HFF-Myc (cell line): ENCODE measurements around the gene ADTRP.

ENCODE experiments used
- DNase-seq: peaks from one replicate; pipeline ENCODE4 v3.0.0-alpha.2; 2011; ENCODE audit warnings: low read depth; ENCODE audit errors: extremely low read depth
- H3K4me3 ChIP-seq: replicated peaks from 2 replicates; pipeline ENCODE4 v1.5.1; 2011; ENCODE audit warnings: low read depth, mild to moderate bottlenecking, control low read depth, low read length
- CTCF ChIP-seq: IDR thresholded peaks from 2 replicates; pipeline ENCODE4 v1.5.1; 2012; ENCODE audit warnings: mild to moderate bottlenecking, low read depth, low read length, control low read depth; ENCODE audit errors: missing control alignments

ADTRP gene

DNA sequence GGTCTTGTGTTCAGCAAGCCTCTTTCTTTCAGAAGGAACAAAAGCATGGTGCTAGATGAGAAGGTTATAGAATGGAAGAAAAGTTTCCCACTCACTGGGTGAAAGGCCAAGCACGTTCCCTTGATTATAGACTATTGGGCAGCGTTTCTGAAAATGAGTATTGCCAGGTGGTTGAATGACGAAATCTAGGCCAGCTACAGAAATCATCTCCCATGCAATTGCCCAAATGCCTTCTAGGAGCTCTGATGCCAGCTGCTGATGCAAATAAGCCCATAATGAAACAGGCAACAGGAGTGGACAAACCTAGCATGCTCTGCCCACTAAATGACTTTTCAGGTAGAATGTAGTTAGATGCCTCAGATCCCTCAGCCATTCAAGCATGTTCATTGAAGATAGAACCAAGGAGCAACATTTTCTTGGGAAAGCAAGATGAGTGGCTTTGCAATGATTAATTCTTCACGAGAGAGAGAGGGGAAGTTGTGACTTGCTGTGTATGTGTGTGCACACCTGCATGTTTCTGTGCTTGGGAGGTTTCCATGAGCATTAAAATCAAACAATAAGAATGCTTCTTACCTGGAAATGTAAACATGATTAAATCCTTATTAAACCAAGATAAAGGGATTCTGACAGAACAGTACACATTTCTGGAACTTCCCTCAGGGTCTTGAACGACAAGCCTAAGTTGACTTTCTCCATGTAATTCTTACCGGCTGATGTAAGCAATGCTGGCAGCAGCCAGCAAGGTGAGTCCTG lies 43.6 kb downstream of the ADTRP start:
- DNase-seq = no peak

GRCh38 chr6:11732036-11732631 lies 46.5 kb downstream of the ADTRP start:
- no peak for DNase-seq
- TF ChIP-seq CTCF = no peak
- no peak overlapping the region for H3K4me3 ChIP-seq

More for the DNA sequence above, 43.6 kb downstream of the ADTRP start:
- TF ChIP-seq CTCF = no peak
- no peak overlapping the region for H3K4me3 ChIP-seq

DNA sequence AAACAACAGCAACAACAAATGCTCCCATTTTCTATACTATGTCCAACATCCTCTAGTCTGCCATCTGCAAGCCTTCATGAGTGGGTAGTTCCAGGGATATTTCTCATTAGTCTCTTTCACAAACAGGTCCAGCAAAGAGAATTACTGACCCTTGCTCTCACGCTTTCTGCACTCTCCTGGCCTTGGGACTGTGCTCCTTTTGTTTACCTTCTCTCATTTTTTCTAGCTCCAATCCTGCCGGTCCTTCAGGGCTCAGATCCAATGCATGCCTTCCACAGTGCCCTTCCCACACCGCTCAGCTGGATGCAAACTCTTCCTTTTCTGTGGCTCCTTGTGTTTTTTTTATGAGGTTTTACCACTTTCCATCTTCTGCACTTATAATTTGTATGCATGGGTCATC lies 47.2 kb downstream of the ADTRP start:
- no peak for DNase-seq
- TF ChIP-seq CTCF = no peak
- H3K4me3 ChIP-seq = no peak overlapping the region

GRCh38 chr6:11730641-11731040 lies 48.0 kb downstream of the ADTRP start:
- no peak for DNase-seq
- no peak for TF ChIP-seq CTCF
- no peak overlapping the region for H3K4me3 ChIP-seq

DNA sequence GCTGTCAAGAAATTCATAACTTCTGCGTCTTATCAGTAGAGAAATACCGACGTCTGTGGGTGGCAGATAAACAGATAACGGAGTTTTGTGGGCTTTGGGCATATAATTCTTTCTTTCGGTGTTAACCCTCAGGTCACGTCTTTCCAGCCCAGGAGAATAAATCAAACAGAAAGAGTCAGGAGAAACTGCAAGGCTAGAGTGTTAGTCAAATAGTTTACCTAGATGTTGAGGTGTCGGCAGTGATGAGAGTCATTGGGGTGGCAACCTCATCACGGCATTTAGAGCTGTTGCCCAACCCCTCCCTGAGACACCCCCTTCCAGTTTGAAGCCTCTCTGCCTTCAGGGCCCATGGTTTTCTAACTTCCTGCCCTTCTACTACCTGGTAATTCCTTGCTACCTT lies 49.5 kb downstream of the ADTRP start:
- DNase-seq = no peak

More for the DNA sequence above, 49.5 kb downstream of the ADTRP start:
- no peak overlapping the region for H3K4me3 ChIP-seq
- TF ChIP-seq CTCF = no peak
